PFSK-1 (cell line): ENCODE measurements around the gene ITGBL1.

Experiments used
- FOXP2 ChIP-seq: optimal IDR thresholded peaks from 2 replicates; pipeline ENCODE3; 2011; ENCODE audit warnings: borderline replicate concordance, control low read depth, inconsistent platforms; ENCODE audit not compliant: insufficient read depth; ENCODE audit errors: extremely low read length, extremely low read depth
- POLR2AphosphoS5 ChIP-seq: IDR thresholded peaks from 2 replicates; pipeline ENCODE4 v1.6.1; 2012; ENCODE audit warnings: low read depth, mild to moderate bottlenecking, control low read depth, low read length, moderate library complexity
- SIN3A ChIP-seq: IDR thresholded peaks from 2 replicates; pipeline ENCODE4 v1.6.1; 2012; ENCODE audit warnings: mild to moderate bottlenecking, low read length, moderate library complexity, borderline replicate concordance; ENCODE audit not compliant: insufficient read depth
- TAF1 ChIP-seq: IDR thresholded peaks from 2 replicates; pipeline ENCODE4 v1.6.1; 2012; ENCODE audit warnings: low read length, control low read depth, borderline replicate concordance; ENCODE audit not compliant: insufficient read depth
- TF ChIP-seq, protein P1 (sequence below), 2 experiments: IDR thresholded peaks; 2 replicates each; pipeline versions ENCODE4 v1.6.1 to v1.8.0; 2011 to 2012; ENCODE audit warnings: low read depth in 2 of 2, low read length in 2 of 2, control low read depth in 1 of 2, inconsistent platforms in 1 of 2, mild to moderate bottlenecking in 1 of 2, moderate library complexity in 1 of 2; ENCODE audit not compliant: insufficient read depth in 1 of 2

Gene ITGBL1

DNA sequence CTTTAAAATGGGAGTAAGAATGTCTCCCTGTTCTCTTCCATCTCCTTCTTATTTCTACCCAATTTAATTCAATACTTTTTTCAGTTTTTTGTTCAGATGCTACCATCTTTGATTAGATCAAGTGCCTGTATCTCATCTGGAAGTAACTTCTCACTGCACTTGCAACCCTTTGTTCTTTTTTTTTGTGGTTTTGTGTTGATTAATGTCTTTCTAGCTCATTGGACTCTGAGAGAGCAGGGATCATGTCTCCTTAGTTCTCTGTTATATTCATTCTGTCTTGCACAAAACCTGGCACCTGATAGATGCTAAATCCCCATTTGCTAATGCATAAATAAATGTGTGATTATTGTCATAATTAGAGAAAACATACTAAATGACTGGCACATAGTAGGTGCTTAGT, 834 bp upstream of the ITGBL1 start:
- TF ChIP-seq SIN3A (no peak), POLR2AphosphoS5 (no peak), FOXP2 (no peak), TAF1 (no peak)
- TF ChIP-seq, protein P1, sequence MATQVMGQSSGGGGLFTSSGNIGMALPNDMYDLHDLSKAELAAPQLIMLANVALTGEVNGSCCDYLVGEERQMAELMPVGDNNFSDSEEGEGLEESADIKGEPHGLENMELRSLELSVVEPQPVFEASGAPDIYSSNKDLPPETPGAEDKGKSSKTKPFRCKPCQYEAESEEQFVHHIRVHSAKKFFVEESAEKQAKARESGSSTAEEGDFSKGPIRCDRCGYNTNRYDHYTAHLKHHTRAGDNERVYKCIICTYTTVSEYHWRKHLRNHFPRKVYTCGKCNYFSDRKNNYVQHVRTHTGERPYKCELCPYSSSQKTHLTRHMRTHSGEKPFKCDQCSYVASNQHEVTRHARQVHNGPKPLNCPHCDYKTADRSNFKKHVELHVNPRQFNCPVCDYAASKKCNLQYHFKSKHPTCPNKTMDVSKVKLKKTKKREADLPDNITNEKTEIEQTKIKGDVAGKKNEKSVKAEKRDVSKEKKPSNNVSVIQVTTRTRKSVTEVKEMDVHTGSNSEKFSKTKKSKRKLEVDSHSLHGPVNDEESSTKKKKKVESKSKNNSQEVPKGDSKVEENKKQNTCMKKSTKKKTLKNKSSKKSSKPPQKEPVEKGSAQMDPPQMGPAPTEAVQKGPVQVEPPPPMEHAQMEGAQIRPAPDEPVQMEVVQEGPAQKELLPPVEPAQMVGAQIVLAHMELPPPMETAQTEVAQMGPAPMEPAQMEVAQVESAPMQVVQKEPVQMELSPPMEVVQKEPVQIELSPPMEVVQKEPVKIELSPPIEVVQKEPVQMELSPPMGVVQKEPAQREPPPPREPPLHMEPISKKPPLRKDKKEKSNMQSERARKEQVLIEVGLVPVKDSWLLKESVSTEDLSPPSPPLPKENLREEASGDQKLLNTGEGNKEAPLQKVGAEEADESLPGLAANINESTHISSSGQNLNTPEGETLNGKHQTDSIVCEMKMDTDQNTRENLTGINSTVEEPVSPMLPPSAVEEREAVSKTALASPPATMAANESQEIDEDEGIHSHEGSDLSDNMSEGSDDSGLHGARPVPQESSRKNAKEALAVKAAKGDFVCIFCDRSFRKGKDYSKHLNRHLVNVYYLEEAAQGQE (IDR thresholded peaks at IDR 0.05; ENCODE audit: insufficient read depth in 1 of 2, low read depth in 2 of 2, low read length in 2 of 2), result no peak

DNA sequence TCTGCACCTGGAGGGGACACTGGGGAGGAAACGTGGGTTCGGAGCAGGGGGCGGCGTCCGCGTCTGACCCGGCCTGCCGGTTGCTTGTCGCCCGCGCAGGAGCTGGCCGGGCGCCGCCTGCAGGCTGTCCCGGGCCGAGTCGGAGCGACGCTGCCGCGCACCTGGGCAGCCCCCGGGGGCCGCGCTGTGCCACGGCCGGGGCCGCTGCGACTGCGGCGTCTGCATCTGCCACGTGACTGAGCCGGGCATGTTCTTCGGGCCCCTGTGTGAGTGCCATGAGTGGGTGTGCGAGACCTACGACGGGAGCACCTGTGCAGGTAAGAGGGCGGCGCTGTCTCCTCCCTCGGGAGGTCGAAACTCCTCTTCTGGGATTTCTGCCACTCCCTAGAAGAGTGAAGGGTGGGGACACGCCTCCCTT, 1.3 kb downstream of the ITGBL1 start:
- TF ChIP-seq, protein P1 (IDR thresholded peaks at IDR 0.05; ENCODE audit: insufficient read depth in 1 of 2, low read depth in 2 of 2, low read length in 2 of 2), result no peak
- TF ChIP-seq SIN3A, result no peak
- no peak for TF ChIP-seq POLR2AphosphoS5
- no peak for TF ChIP-seq TAF1
- no peak for TF ChIP-seq FOXP2

DNA sequence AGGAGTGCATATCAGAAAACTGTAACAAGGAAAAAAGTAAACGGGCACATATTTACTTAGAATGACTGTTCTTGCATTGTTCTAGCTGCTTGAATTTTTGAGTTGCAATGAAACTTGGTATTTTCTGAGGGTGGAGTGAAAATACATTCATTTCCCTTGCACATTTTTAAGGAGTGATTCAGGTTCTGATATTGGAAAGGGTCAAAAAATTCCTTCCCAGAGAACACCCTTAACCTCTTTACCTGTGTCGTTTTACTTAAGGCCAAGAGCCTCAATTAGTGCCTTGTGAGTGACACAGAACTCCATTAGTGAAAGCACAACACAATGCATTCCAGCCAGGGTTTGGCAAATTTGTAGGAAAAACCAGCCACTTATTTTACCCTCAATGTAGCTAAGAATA, 2.3 kb downstream of the ITGBL1 start:
- TF ChIP-seq TAF1 (no peak), SIN3A (no peak), POLR2AphosphoS5 (no peak), FOXP2 (no peak)
- TF ChIP-seq, protein P1 (IDR thresholded peaks at IDR 0.05; ENCODE audit: insufficient read depth in 1 of 2, low read depth in 2 of 2, low read length in 2 of 2), result no peak

DNA sequence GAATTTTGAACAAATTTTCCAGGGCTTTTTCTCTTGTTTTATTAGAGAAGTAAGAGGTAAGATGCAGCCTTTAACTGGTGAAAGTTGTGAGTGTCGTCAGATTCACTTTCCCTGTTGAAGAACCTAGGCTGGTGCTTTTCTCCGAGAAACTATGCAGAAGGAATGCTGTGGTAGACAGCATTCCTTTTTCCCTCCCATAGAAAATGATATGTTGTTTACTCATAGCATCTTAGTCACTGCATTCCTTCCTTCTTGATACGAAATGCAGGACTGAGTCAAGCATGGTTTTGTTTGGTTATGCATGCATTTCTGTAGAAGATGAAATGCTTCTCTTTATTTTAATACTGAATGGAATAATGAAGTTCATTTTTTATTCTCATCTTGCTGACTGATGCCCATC, 3.4 kb downstream of the ITGBL1 start:
- TF ChIP-seq SIN3A (no peak), TAF1 (no peak), POLR2AphosphoS5 (no peak), FOXP2 (no peak)
- TF ChIP-seq, protein P1 (IDR thresholded peaks at IDR 0.05; ENCODE audit: insufficient read depth in 1 of 2, low read depth in 2 of 2, low read length in 2 of 2), result no peak

DNA sequence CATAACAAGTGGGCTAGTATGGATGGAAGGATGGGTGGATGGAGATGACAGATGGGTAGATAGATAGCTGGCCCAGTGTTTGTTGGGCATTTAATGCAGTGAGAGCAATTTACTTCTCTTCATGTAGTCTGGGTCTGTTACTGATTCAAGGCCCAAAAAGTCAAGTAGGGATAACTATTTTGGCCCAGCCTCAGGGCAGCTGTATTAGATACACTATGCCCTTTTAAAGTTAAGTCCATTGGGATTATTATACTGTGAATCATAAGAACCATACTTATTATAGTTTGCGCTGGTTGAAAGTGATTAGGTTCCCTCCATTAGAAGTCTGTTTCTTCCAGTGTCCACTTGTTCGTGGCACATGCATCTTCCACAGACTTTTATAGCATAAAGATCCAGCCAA, 4.7 kb downstream of the ITGBL1 start:
- TF ChIP-seq TAF1, result no peak
- TF ChIP-seq, protein P1 (IDR thresholded peaks at IDR 0.05; ENCODE audit: insufficient read depth in 1 of 2, low read depth in 2 of 2, low read length in 2 of 2), result no peak
- TF ChIP-seq POLR2AphosphoS5, result no peak
- no peak for TF ChIP-seq FOXP2
- no peak for TF ChIP-seq SIN3A
